H1 (cell line): ENCODE results near the gene LAMC1. TPM values are rescaled to one million over a fixed set of nuclear protein-coding genes. Genes with fewer than 3 reads are reported as not detected.

Source experiments
- CBX5 ChIP-seq: fragments of 300-800, 300-1000 bp; sonication (generic); IDR thresholded peaks from 2 replicates; pipeline ENCODE4 v1.7.1; 2016; ENCODE audit warnings: antibody characterized with exemption, low read length, low read depth
- JUN ChIP-seq: IDR thresholded peaks from 2 replicates; pipeline ENCODE4 v1.6.1; 2011; ENCODE audit warnings: low read depth, mild to moderate bottlenecking, improper control_type of control experiment, low read length
- KDM5A ChIP-seq: fragments of 200-600 bp; IDR thresholded peaks from 2 replicates; pipeline ENCODE4 v1.7.1; 2012; ENCODE audit warnings: mild to moderate bottlenecking, low read length, inconsistent platforms, mixed read lengths
- SP4 ChIP-seq: IDR thresholded peaks from 2 replicates; pipeline ENCODE4 v1.6.1; 2012; ENCODE audit warnings: low read length, inconsistent platforms
- polyA plus RNA-seq, 7 experiments: library from polyadenylated mRNA; depleted of rRNA in 3 of 7; stranded (reverse) in 5 of 7; unstranded in 2 of 7; fragments of >200 nt in 5 of 7; fragments of 200-250 nt in 2 of 7; gene quantifications; 1 replicate in 5 of 7; 2 replicates in 1 of 7; 4 replicates in 1 of 7; pipeline versions ENCODE4 v1.2.1 to v1.2.3, GENCODE V29; 2011 to 2013; ENCODE audit warnings: missing spikeins in 2 of 7, mixed read lengths in 2 of 7
- total RNA-seq: library from RNA; stranded (reverse); fragmentation: NEBNext Ultra II Directional; extraction: Animal tissue kit (Norgen Biotek cat#: 25700); gene quantifications from 2 replicates; pipeline ENCODE4 v1.2.1, GENCODE V29; 2021

Gene LAMC1
- total and polyA plus RNA-seq, 2 of the 8 experiments (the other 6 are each of a cell fraction or from before 2014, with no cell fraction given), result 47.6 to 90.3 TPM

DNA sequence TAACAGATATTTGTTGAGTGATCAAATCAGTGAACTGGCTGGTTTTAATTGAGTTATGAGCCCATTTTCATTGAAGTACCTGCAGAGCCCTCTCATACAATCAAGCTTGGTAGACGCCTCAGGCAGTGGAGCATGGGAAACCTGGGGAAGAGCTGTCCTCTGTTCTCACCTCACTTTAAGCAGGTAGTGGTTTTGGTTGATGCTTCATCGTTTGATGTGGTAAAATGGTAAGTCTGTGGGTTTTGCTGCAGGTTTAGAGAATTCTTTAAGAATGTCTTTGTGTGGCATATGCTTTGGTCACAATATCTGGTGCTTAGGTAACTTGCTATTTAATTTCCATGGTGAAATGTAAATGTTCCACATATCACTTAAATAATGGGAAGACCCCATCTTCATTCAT lies 10.0 kb downstream of the LAMC1 start (continued):
- TF ChIP-seq CBX5, result no peak
- TF ChIP-seq JUN, result no peak
- TF ChIP-seq KDM5A, result no peak
- no peak for TF ChIP-seq SP4
